Breast epithelium (tissue), 4 donors: ENCODE measurements around the gene OR8B4. TPM values are rescaled to one million over a fixed set of nuclear protein-coding genes. Genes with fewer than 3 reads are reported as not detected.
"Not testable (repeated sequence)": the region's sequence is repeated elsewhere in the genome, so short reads cannot be mapped to it uniquely, and the experiment has no call there.

ENCODE experiments used
- DNase-seq, 2 donors: peaks; one replicate each; pipeline ENCODE4 v3.0.0-alpha.2; 2019; ENCODE audit warnings: low spot score in 2 of 2
- H3K27ac ChIP-seq, 2 donors: fragments of 200-600 bp; sonication (generic) in 1 of 2; one replicate each; pipeline ENCODE4 v1.5.1; 2016 to 2019; ENCODE audit warnings: mild to moderate bottlenecking in 1 of 2
- H3K27me3 ChIP-seq, 2 donors: fragments of 200-600 bp; sonication (generic) in 1 of 2; one replicate each; pipeline versions ENCODE4 v1.5.1 to v1.6.0; 2017 to 2019; ENCODE audit warnings: control low read depth in 1 of 2, mild to moderate bottlenecking in 1 of 2
- H3K36me3 ChIP-seq: fragments of 200-600 bp; one replicate; pipeline ENCODE4 v1.5.1; 2019
- H3K4me1 ChIP-seq, 2 donors: fragments of 200-600 bp; sonication (generic); one replicate each; pipeline ENCODE4 v1.5.1; 2016 to 2019; ENCODE audit warnings: control low read depth in 1 of 2
- H3K4me3 ChIP-seq, 3 donors: fragments of 200-600 bp; sonication (generic); 1 replicate in 2 of 3; 2 replicates in 1 of 3; pipeline ENCODE4 v1.5.1; 2016 to 2019; ENCODE audit warnings: mild to moderate bottlenecking in 3 of 3, moderate library complexity in 2 of 3
- H3K9me3 ChIP-seq, 2 donors: fragments of 200-600 bp; sonication (generic) in 1 of 2; one replicate each; pipeline ENCODE4 v1.5.1; 2016 to 2019; ENCODE audit warnings: control low read depth in 1 of 2
- POLR2A ChIP-seq: fragments of 450-650 bp; IDR thresholded peaks from one replicate; pipeline ENCODE4 v1.6.1; 2016; ENCODE audit warnings: antibody characterized with exemption, mild to moderate bottlenecking, moderate library complexity
- POLR2AphosphoS5 ChIP-seq, 3 donors: sonication (generic); formaldehyde crosslinking; IDR thresholded peaks; one replicate each; pipeline ENCODE4 v1.6.1; 2017; ENCODE audit warnings: antibody characterized with exemption in 3 of 3
- intact Hi-C: fragments of 100-400 bp; cut with DNase I; formaldehyde crosslinking; loops from one replicate; pipeline ENCODE4 v1.15.1; 2023; ENCODE audit warnings: low total_unique reads
- total RNA-seq, 3 donors: library from RNA; depleted of rRNA; stranded (reverse); fragments of >200 nt; gene quantifications; one replicate each; pipeline ENCODE4 v1.1.0, GENCODE V29; 2016
- TF ChIP-seq, protein P1 (sequence below), 3 donors: fragments of 450-650 bp; IDR thresholded peaks; one replicate each; pipeline ENCODE4 v1.5.1; 2016 to 2017; ENCODE audit warnings: antibody characterized with exemption in 3 of 3, mild to moderate bottlenecking in 3 of 3, moderate library complexity in 3 of 3

OR8B4 gene
- total RNA-seq, 3 donors from 2014 or later: not detected

DNA sequence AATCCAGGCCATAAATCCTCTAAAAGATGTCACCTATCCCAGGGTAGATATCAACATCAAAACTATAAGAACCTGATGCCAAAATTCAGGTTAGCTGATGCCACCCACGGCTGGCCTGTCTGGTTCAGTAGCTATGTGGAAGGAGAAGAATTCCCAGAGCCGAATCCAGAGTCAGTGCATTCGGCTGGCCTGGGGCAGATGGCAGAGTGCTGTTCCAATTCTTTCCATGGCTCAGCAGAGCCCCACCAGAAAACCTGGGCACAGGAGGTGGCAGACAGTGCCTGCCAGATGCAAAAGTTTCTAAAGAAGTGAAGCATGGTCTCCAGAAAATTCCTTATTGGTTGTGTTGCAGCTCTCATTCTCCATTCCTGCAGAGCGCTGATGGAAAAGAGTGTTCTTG, 40.7 kb upstream of the OR8B4 start:
- H3K27me3 ChIP-seq: no peaks in the 10 kb centered on the region
- H3K36me3 ChIP-seq: no peaks in the 10 kb centered on the region
- no peak overlapping the region for H3K27ac ChIP-seq
- no peaks in the 10 kb centered on the region for H3K4me1 ChIP-seq
- TF ChIP-seq, protein P1, sequence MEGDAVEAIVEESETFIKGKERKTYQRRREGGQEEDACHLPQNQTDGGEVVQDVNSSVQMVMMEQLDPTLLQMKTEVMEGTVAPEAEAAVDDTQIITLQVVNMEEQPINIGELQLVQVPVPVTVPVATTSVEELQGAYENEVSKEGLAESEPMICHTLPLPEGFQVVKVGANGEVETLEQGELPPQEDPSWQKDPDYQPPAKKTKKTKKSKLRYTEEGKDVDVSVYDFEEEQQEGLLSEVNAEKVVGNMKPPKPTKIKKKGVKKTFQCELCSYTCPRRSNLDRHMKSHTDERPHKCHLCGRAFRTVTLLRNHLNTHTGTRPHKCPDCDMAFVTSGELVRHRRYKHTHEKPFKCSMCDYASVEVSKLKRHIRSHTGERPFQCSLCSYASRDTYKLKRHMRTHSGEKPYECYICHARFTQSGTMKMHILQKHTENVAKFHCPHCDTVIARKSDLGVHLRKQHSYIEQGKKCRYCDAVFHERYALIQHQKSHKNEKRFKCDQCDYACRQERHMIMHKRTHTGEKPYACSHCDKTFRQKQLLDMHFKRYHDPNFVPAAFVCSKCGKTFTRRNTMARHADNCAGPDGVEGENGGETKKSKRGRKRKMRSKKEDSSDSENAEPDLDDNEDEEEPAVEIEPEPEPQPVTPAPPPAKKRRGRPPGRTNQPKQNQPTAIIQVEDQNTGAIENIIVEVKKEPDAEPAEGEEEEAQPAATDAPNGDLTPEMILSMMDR (IDR thresholded peaks at IDR 0.05): no peak
- TF ChIP-seq POLR2AphosphoS5 (IDR thresholded peaks at IDR 0.05): no peak
- TF ChIP-seq POLR2A: no peak
- H3K4me3 ChIP-seq: no peak overlapping the region
- DNase-seq: no peak
- intact Hi-C loops: no loop called here
- H3K9me3 ChIP-seq: no peaks in the 10 kb centered on the region

DNA sequence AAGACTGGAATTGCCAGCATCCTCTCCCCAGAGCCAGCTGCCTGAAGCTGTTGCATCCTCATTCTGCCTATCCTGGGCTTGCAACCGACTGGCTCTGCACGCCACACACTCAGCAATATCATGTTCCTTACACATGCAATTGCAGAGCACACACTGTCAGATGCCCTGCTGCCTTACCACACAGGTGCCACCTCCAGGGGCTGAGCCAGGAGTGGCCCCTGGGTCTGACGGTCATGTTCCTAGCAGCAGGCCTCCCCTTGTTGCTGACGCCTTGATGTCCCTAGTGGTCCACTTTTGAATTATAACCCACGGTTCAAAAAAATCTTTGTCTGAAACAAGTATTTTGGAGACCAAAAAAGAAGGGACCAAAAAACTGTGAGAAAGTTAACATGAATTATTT, 39.3 kb upstream of the OR8B4 start:
- no peaks in the 10 kb centered on the region for H3K36me3 ChIP-seq
- H3K4me3 ChIP-seq: no peak overlapping the region
- no peaks in the 10 kb centered on the region for H3K9me3 ChIP-seq
- TF ChIP-seq, protein P1 (IDR thresholded peaks at IDR 0.05): no peak
- TF ChIP-seq POLR2A (no peak), POLR2AphosphoS5 (IDR thresholded peaks at IDR 0.05) (no peak)
- no peak for DNase-seq
- H3K27me3 ChIP-seq: no peaks in the 10 kb centered on the region
- H3K4me1 ChIP-seq: no peaks in the 10 kb centered on the region
- intact Hi-C loops: no loop called here
- H3K27ac ChIP-seq: no peak overlapping the region

DNA sequence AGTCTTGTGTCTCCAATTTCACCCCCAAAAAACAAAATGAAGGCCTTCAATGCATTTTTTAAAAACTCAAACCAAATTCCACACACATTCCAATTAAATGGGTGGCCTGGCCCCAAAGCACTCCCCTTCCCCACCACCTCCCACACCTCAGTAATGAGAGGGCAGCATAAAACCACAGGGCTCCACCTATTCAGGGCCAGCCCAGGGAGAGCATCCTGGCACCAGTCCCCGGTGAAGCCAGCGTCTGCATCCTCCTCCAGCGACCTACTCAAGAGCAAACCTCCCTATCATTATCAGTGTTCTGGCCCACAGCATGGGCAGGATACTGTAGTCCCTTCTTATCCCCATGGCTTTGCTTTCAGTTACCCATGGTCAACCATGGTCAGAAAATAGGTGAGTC, 38.7 kb upstream of the OR8B4 start:
- no peak for DNase-seq
- Histone ChIP-seq H3K9me3 (no peaks in the 10 kb centered on the region), H3K36me3 (no peaks in the 10 kb centered on the region), H3K27ac (no peak overlapping the region), H3K4me3 (no peak overlapping the region), H3K27me3 (no peaks in the 10 kb centered on the region), H3K4me1 (no peaks in the 10 kb centered on the region)
- intact Hi-C loops: no loop called here
- TF ChIP-seq, protein P1 (IDR thresholded peaks at IDR 0.05): no peak
- TF ChIP-seq POLR2A (no peak), POLR2AphosphoS5 (IDR thresholded peaks at IDR 0.05) (no peak)

DNA sequence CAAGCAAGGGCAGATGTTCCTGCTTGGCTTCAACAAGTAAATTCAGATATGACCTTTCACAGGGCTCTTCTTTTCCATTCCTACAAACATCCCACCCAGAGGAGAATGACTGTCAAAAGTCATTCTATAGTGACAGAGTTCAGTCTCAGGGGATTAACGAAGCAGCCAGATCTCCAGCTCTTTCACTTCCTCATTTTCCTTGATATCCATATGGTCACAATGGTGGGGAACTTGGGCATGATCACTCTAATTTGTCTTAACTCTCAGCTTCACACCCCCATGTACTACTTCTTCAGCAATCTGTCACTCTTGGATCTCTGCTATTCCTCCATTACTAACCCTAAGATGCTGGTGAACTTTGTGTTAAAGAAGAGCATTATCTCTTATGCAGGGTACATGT, 35.8 kb upstream of the OR8B4 start:
- intact Hi-C loops: no loop called here

DNA sequence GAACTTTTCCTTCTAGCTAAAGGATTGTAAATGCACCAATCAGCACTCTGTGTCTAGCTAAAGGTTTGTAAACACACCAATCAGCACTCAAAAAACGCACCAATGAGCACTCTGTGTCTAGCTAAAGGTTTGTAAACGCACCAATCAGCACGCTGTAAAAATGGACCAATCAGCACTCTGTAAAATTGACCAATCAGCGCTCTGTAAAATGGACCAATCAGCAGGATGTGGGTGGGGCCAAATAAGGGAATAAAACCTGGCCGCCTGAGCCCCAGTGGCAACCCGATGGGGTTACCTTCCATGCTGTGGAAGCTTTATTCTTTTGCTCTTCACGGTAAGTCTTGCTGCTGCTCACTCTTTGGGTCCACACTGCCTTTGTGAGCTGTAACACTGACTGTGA, 34.7 kb upstream of the OR8B4 start:
- H3K4me3 ChIP-seq, H3K27me3 ChIP-seq, H3K27ac ChIP-seq, H3K36me3 ChIP-seq, DNase-seq, H3K4me1 ChIP-seq, intact Hi-C loops, H3K9me3 ChIP-seq: not testable (repeated sequence)

More for the DNA sequence above, 35.8 kb upstream of the OR8B4 start:
- DNase-seq: no peak
- no peaks in the 10 kb centered on the region for H3K36me3 ChIP-seq
- no peak overlapping the region for H3K27ac ChIP-seq
- no peak overlapping the region for H3K4me3 ChIP-seq
- H3K9me3 ChIP-seq: no peaks in the 10 kb centered on the region
- H3K27me3 ChIP-seq: no peaks in the 10 kb centered on the region
- TF ChIP-seq POLR2A: no peak
- TF ChIP-seq, protein P1 (IDR thresholded peaks at IDR 0.05): no peak
- TF ChIP-seq POLR2AphosphoS5 (IDR thresholded peaks at IDR 0.05): no peak
- no peaks in the 10 kb centered on the region for H3K4me1 ChIP-seq

DNA sequence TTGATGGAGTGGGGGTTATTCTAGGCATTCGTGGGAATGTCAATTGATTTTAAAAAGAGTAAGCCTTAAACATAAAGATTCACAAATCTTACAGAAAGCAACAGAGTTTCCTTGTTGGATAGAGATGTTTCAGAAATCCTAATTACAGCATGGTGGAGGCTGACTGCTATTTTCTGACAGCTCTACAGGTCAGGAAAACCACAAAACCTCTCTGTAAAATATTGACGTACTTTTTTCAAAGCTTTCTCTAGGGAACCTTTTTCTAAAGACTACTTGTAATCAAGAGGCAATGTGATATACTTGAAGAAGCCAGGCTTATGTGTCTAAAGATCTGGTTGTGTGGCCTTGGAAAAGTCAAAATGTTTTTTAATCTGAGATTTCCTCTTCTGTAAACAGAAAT, 29.9 kb upstream of the OR8B4 start:
- Histone ChIP-seq H3K27me3 (no peaks in the 10 kb centered on the region), H3K27ac (no peak overlapping the region), H3K4me3 (no peak overlapping the region), H3K9me3 (no peaks in the 10 kb centered on the region), H3K4me1 (no peaks in the 10 kb centered on the region), H3K36me3 (no peaks in the 10 kb centered on the region)
- intact Hi-C loops: no loop called here
- DNase-seq: no peak
- no peak for TF ChIP-seq POLR2AphosphoS5 (IDR thresholded peaks at IDR 0.05)
- TF ChIP-seq POLR2A: no peak
- TF ChIP-seq, protein P1 (IDR thresholded peaks at IDR 0.05): no peak
